Loucy (cell line): ENCODE results near the gene SEC16B.

Source experiments
- H2AFZ ChIP-seq: fragments of 200-600 bp; sonication (generic); 2 replicates; pipeline ENCODE4 v1.6.0; 2016; ENCODE audit warnings: antibody characterized with exemption, mild to moderate bottlenecking, low read length, moderate library complexity
- H3F3A ChIP-seq: fragments of 200-600 bp; 2 replicates; pipeline ENCODE4 v1.6.0; 2016; ENCODE audit warnings: antibody characterized with exemption, low read depth, mild to moderate bottlenecking
- H3K27me3 ChIP-seq: fragments of 200-600 bp; sonication (generic); 2 replicates; pipeline ENCODE4 v1.6.1; 2014; ENCODE audit warnings: low read length, mild to moderate bottlenecking; ENCODE audit not compliant: insufficient read depth, poor library complexity, severe bottlenecking
- H3K36me3 ChIP-seq: fragments of 200-600 bp; sonication (generic); 2 replicates; pipeline ENCODE4 v1.6.1; 2016; ENCODE audit warnings: low read length; ENCODE audit not compliant: insufficient read depth
- H3K4me1 ChIP-seq: fragments of 200-600 bp; sonication (generic); 2 replicates; pipeline ENCODE4 v1.5.1; 2014; ENCODE audit warnings: low read length, mild to moderate bottlenecking; ENCODE audit not compliant: insufficient read depth, poor library complexity, severe bottlenecking
- H3K4me2 ChIP-seq: fragments of 200-600 bp; sonication (generic); 2 replicates; pipeline ENCODE4 v1.6.0; 2014; ENCODE audit warnings: antibody characterized with exemption, low read length, low read depth, mild to moderate bottlenecking; ENCODE audit not compliant: poor library complexity, severe bottlenecking
- H3K4me3 ChIP-seq: fragments of 200-600 bp; sonication (generic); 2 replicates; pipeline ENCODE4 v1.5.1; 2014; ENCODE audit warnings: low read length, mild to moderate bottlenecking, mixed read lengths; ENCODE audit not compliant: poor library complexity, severe bottlenecking
- H3K79me2 ChIP-seq: fragments of 200-600 bp; sonication (generic); 2 replicates; pipeline ENCODE4 v1.6.1; 2014; ENCODE audit warnings: low read length; ENCODE audit not compliant: insufficient read depth
- H3K9ac ChIP-seq: fragments of 200-600 bp; sonication (generic); 2 replicates; pipeline ENCODE4 v1.6.0; 2014; ENCODE audit warnings: mild to moderate bottlenecking, low read depth, low read length, moderate library complexity; ENCODE audit not compliant: poor library complexity, severe bottlenecking
- H3K9me2 ChIP-seq: fragments of 200-600 bp; sonication (generic); replicated peaks from 2 replicates; pipeline ENCODE4 v1.6.1; 2016; ENCODE audit warnings: low read depth, low read length, mixed read lengths
- H3K9me3 ChIP-seq: fragments of 200-600 bp; sonication (generic); 2 replicates; pipeline ENCODE4 v1.6.1; 2014; ENCODE audit warnings: mild to moderate bottlenecking, antibody characterized with exemption, low read length, low read depth; ENCODE audit not compliant: insufficient read depth
- H4K20me1 ChIP-seq: fragments of 200-600 bp; sonication (generic); 2 replicates; pipeline ENCODE4 v1.6.0; 2014; ENCODE audit warnings: antibody characterized with exemption, low read length, mild to moderate bottlenecking; ENCODE audit not compliant: insufficient read depth, poor library complexity, severe bottlenecking
- EZH2phosphoT487 ChIP-seq: fragments of 200-600 bp; IDR thresholded peaks from 2 replicates; pipeline ENCODE4 v1.6.1; 2018; ENCODE audit warnings: antibody characterized with exemption, mild to moderate bottlenecking, moderate library complexity, borderline replicate concordance
- TF ChIP-seq, protein P1 (sequence below): fragments of 200-600 bp; sonication (generic); conservative IDR thresholded peaks from 2 replicates; pipeline ENCODE4 v1.5.1; 2014; ENCODE audit warnings: mild to moderate bottlenecking, antibody characterized with exemption, low read length

Gene SEC16B

DNA sequence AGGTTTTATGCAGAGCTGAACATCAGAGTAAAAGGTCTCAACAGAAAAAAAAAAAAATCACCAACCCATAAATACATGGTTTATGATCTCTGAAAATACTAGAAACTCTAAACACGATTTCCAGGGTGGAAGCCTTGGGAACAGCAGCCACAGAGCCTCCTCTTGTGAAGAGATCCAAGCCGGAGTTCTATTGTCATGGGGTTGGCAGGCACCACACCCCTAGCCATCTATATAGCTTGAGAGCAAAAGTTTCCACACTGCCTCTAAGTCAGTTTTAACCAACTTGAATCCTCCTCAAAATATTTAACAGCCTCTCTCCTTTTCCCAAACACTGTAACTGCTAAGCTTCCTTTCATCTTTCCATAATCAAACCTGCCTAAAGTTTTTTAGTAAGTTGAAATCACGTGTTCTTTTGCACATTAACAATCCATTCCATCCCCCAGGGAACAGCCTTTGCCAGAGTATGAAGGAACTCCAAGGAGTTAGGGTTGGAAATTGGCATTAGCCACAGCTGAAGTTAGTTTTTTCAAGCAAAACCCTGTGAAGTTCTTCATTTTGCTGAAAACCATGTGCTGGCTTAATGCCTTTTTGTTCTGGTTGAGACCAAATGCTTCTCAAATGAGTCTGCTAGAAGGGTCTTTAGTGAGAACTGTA lies 13.8 kb upstream of the SEC16B start:
- Histone ChIP-seq H3K4me1 (no peaks in the 10 kb centered on the region), H3K36me3 (no peaks in the 10 kb centered on the region), H3F3A (no peaks in the 10 kb centered on the region), H3K9me2 (no peaks in the 10 kb centered on the region), H3K79me2 (no peaks in the 10 kb centered on the region), H3K4me3 (no peak overlapping the region), H3K9ac (no peak overlapping the region), H4K20me1 (no peaks in the 10 kb centered on the region), H3K27me3 (no peaks in the 10 kb centered on the region), H3K9me3 (no peaks in the 10 kb centered on the region), H3K4me2 (no peak overlapping the region), H2AFZ (no peak overlapping the region)
- TF ChIP-seq, protein P1, sequence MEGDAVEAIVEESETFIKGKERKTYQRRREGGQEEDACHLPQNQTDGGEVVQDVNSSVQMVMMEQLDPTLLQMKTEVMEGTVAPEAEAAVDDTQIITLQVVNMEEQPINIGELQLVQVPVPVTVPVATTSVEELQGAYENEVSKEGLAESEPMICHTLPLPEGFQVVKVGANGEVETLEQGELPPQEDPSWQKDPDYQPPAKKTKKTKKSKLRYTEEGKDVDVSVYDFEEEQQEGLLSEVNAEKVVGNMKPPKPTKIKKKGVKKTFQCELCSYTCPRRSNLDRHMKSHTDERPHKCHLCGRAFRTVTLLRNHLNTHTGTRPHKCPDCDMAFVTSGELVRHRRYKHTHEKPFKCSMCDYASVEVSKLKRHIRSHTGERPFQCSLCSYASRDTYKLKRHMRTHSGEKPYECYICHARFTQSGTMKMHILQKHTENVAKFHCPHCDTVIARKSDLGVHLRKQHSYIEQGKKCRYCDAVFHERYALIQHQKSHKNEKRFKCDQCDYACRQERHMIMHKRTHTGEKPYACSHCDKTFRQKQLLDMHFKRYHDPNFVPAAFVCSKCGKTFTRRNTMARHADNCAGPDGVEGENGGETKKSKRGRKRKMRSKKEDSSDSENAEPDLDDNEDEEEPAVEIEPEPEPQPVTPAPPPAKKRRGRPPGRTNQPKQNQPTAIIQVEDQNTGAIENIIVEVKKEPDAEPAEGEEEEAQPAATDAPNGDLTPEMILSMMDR = no peak
- TF ChIP-seq EZH2phosphoT487 = no peak

DNA sequence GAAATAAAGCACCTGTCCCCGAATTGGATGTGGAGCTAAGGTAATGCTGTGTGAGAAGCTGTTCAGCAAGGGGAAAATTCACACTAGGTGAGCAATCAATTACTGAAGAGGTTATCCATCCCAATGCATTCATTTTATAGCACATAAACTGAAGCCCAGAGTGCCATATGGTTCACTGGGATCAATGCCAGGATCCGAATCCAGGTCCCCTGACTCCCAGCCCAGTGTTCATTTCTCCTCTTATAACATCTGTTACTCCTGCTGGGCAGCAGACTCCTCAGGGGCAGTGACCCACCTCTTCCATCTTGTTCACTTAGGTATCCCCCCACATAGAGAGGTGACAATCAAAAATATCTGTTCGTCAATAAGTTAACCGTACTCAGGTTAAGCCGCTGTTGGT lies 13.2 kb upstream of the SEC16B start:
- no peaks in the 10 kb centered on the region for H3K4me1 ChIP-seq
- H3K4me3 ChIP-seq = no peak overlapping the region
- H3K36me3 ChIP-seq = no peaks in the 10 kb centered on the region
- no peaks in the 10 kb centered on the region for H3F3A ChIP-seq
- H4K20me1 ChIP-seq = no peaks in the 10 kb centered on the region
- H3K9me2 ChIP-seq = no peaks in the 10 kb centered on the region
- TF ChIP-seq EZH2phosphoT487 = no peak
- TF ChIP-seq, protein P1 = no peak
- no peaks in the 10 kb centered on the region for H3K9me3 ChIP-seq
- H3K79me2 ChIP-seq = no peaks in the 10 kb centered on the region
- no peaks in the 10 kb centered on the region for H3K27me3 ChIP-seq
- no peak overlapping the region for H2AFZ ChIP-seq
- no peak overlapping the region for H3K4me2 ChIP-seq
- no peak overlapping the region for H3K9ac ChIP-seq

DNA sequence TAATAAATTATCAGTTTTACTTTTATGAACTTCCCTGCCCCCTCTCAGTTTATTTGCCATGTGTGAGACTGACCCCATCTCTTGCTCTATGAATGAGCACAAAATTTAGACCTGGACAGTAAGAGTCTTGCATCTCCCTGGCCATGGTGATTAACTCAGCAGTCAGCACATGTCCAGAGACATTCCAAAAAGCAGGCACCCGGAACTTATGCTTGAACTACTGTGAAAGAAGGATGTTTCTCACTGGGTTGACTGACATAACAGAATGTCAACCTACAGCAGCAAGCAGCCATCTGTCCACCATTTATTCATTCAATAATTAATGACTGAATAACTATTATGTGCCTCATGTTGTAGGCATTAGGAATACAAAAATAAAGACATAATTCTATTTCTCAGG lies 11.3 kb upstream of the SEC16B start:
- TF ChIP-seq, protein P1 = no peak
- no peak for TF ChIP-seq EZH2phosphoT487

More for the DNA sequence above, 11.3 kb upstream of the SEC16B start:
- Histone ChIP-seq H3K4me1 (no peaks in the 10 kb centered on the region), H2AFZ (no peak overlapping the region), H3K36me3 (no peaks in the 10 kb centered on the region), H3K9ac (no peak overlapping the region), H3K9me2 (no peaks in the 10 kb centered on the region), H3K4me3 (no peak overlapping the region), H3K79me2 (no peaks in the 10 kb centered on the region), H4K20me1 (no peaks in the 10 kb centered on the region), H3K4me2 (no peak overlapping the region), H3K9me3 (no peaks in the 10 kb centered on the region), H3F3A (no peaks in the 10 kb centered on the region), H3K27me3 (no peaks in the 10 kb centered on the region)
